GM19372 (cell line): ENCODE results near the gene CAMK1G.

Experiments
- ATAC-seq: cut with Tn5 transposase; IDR thresholded peaks from one replicate; pipeline ENCODE4 v1.9.1; 2021; ENCODE audit warnings: mild to moderate bottlenecking, low read depth, moderate library complexity; ENCODE audit not compliant: unreplicated experiment

The CAMK1G gene

GRCh38 chr1:209633335-209633997 is 50.0 kb downstream of the CAMK1G start:
- no peak for ATAC-seq

- ATAC-seq: no peak
These were observed 50.7 kb downstream of the CAMK1G start for GRCh38 chr1:209634005-209634737.

GRCh38 chr1:209635850-209636249 is 52.3 kb downstream of the CAMK1G start:
- ATAC-seq: no peak

- no peak for ATAC-seq
These were observed 58.3 kb downstream of the CAMK1G start for GRCh38 chr1:209641832-209642172.

GRCh38 chr1:209642816-209643215 is 59.3 kb downstream of the CAMK1G start:
- no peak for ATAC-seq

- no peak for ATAC-seq
These were observed 59.9 kb downstream of the CAMK1G start for GRCh38 chr1:209643285-209644020.

GRCh38 chr1:209645574-209646452 is 62.3 kb downstream of the CAMK1G start:
- no peak for ATAC-seq

- ATAC-seq: no peak
These were observed 63.0 kb downstream of the CAMK1G start for GRCh38 chr1:209646558-209646957.

GRCh38 chr1:209647156-209647555 is 63.6 kb downstream of the CAMK1G start:
- ATAC-seq: no peak

- no peak for ATAC-seq
These were observed 64.8 kb downstream of the CAMK1G start for GRCh38 chr1:209648346-209648745.

- ATAC-seq: no peak
These were observed 65.6 kb downstream of the CAMK1G start for GRCh38 chr1:209648931-209649776.

GRCh38 chr1:209650454-209650853 is 66.9 kb downstream of the CAMK1G start:
- no peak for ATAC-seq

GRCh38 chr1:209651138-209651587 is 67.6 kb downstream of the CAMK1G start:
- ATAC-seq: peak; percentile 40

GRCh38 chr1:209652121-209652735 is 68.7 kb downstream of the CAMK1G start, which contains the start of gene LAMB3:
TSS of gene LAMB3 (minus strand) at chr1:209652425. CDS start at chr1:209650944, 1,481 bp downstream.
- no peak for ATAC-seq

- no peak for ATAC-seq
These were observed 69.4 kb downstream of the CAMK1G start for GRCh38 chr1:209652873-209653401.

- peak; percentile 48 for ATAC-seq
These were observed 70.4 kb downstream of the CAMK1G start for GRCh38 chr1:209653915-209654351.

- ATAC-seq: no peak
These were observed 72.1 kb downstream of the CAMK1G start for GRCh38 chr1:209655411-209656231.
